T47D (cell line): ENCODE results near the gene CNTN4.

Experiments
- DNase-seq, 2 experiments: peaks; one replicate each; pipeline versions ENCODE4 v3.0.0 to v3.0.0-alpha.2; 2011 to 2012; ENCODE audit warnings: low read depth in 1 of 2, low spot score in 1 of 2
- JUND ChIP-seq: IDR thresholded peaks from 2 replicates; pipeline ENCODE4 v1.6.1; 2012; ENCODE audit warnings: low read depth
- in situ Hi-C: cut with HindIII; loops from 2 replicates; pipeline ENCODE4 v1.10.0; 2016; ENCODE audit warnings: low sequenced_read_pairs, low pct_unique_long_range_greater_than_20kb

The CNTN4 gene

DNA sequence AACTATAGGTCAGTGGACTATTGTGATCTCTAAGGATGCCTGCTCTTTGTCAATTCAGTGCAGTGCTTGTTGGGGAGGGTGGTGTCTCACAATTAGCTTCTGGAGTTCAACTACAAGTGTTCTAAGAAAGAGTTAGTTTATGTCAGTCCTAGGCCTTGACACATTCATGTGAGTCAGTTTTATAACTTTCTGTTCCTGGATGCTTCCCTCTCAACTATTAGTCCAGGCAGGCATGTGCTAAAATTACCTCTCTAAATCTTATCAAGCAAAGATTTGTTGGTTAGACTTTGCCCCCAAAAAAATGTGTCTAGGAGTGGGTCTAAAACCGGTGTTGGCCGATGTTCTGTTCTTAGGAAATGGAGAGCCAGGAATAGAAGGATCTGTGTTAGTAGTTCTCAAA is 633.2 kb downstream of the CNTN4 start:
- in situ Hi-C loops = no loop called here
- no peak for TF ChIP-seq JUND
- no peak for DNase-seq

DNA sequence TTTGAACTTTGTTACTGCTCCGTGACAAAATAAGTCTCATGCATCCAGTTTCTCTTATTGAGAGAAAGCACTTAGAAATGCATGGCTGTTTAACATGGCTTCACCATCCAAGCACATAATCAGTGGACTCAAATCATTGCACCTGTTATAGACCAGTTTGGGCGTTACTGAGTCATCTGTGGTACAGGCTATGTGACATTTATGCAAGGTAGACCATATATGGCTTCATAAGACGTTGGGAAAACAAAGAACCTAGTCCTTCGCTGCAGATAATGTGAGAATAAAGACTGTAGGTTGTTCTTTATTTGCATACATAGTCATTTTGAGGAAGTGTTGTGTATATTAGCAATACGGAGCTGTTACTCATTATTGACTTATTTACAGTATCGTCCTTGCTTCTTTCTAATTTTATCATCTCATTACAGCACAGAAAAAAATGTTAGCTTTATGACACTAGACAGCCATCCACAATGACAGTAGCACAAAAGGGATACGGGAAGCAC is 636.8 kb downstream of the CNTN4 start:
- in situ Hi-C loops = no loop called here
- TF ChIP-seq JUND = no peak
- DNase-seq = no peak

DNA sequence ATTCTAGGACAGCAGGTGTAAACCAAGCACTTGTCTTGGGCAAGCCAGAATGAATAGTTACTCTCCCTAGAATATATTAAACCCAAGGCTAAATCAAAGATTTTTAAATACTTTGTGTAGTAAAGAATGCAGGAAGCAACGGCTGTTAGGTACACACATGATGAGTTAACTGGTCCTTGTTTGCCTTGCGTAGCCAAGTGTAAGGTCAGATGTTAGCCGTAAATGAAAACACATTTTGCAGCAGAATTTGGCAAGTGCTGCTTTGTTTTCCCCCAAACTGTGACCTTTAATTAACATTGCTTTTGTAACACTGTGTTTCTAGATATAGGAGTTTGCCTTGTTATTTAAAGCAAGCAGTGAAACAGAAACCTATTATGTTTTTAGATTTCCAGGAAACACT is 642.9 kb downstream of the CNTN4 start:
- in situ Hi-C loops = no loop called here
- no peak for DNase-seq
- no peak for TF ChIP-seq JUND

DNA sequence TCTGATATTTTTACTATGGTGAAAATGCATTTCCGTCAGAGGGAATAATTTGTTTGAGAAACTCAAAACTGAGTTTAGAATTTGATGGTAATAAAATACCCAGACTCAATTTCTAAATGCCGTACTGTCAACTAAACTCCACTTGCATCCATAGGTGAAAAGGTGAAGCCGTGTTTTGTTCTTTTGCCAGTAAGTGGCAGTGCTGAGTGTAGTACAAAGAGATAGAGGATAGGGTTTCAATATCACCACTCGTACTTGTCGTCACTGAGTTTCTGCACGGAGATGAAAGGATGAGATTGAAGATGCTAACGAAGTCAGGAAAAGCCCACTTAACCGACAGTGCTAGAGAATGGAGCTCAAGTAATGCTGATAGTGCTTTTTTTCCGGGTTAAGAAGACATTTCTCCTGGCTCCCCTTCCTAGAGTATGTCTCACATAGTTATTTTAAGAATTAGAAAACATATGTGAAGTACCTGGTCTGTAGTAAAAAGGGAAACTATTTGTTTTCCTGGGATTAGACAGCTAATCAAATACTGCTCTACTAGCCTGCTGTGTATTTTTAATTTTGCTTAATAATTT is 666.4 kb downstream of the CNTN4 start:
- DNase-seq = no peak
- no peak for TF ChIP-seq JUND

DNA sequence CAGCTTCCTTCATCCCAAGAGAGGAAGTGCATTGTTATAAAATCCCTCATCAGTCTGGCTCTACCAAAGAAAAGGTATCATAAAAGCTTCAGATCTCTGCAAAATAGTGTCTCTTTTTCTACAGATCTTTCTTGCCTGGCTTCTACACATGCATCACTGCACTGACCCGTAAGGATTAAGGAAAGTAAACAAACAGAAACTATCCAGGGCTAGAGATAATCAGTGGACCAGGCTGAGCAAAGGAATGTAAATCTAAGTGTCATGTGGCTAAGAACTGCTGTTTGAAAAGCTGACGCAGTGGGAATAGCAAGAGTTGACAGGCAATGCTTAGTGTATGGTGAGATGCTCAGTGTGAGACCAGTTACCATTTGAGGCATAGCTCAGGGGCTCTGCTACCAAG is 671.8 kb downstream of the CNTN4 start:
- in situ Hi-C loops = no loop called here
- TF ChIP-seq JUND = no peak
- DNase-seq = no peak

More for the DNA sequence above, 666.4 kb downstream of the CNTN4 start:
- in situ Hi-C loops = no loop called here

DNA sequence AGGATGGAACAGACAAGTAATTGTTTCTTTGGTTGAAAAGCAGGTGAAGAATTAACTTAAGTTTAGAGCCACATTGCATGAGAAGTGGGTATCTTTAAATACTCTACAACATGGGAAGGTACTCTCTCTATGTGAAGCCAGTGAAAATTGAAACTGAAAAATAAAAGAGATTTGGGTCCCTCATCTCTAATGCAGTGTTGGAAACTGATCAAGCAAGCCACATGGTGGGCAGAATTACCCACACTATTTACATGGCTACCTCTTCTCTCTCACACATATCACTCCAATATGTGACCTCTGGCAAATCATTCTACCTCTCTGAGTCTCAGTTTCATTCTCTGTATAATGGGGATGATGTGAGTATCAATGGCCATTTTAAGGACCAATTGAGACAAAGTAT is 672.5 kb downstream of the CNTN4 start:
- DNase-seq = no peak
- TF ChIP-seq JUND = no peak
- in situ Hi-C loops = no loop called here

DNA sequence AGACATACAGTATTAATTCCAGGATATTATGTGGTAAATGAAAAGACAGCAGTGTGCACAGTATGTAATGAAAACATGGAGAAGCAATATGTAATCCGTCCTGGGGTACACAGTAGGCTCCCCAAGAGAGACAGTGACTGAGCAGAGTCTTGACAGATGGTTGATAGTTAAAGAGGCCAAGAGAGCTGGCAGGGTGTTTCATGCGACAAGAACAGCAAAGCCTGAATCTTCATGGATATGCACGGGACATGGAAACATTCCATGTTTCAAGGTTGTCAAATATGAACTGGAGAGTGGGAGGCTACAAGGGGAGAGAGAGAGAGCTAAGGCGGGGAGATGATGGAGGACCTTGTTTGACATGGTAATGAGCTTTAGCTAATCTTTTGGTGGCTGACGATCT is 673.1 kb downstream of the CNTN4 start:
- in situ Hi-C loops = no loop called here
- no peak for DNase-seq
- no peak for TF ChIP-seq JUND

DNA sequence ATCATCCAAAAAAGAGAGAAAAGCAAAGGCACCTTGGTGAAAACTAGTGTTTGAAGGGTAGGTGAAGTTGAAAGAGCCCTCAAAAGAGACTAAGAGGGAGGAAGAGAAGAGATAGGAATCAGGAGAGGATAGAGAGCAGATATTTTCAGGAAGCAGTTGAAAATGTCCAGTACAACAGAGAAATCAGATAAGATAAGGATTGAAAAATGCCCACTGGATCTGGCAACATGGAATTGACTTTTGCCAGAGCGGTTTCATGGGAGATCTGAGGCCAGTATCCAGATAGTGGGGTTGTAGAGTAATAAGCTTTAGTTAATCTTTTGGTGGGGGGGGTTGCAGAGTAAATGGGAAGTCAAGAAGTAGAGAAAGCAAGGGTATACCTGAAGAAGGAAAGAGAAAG is 674.1 kb downstream of the CNTN4 start:
- DNase-seq = no peak

DNA sequence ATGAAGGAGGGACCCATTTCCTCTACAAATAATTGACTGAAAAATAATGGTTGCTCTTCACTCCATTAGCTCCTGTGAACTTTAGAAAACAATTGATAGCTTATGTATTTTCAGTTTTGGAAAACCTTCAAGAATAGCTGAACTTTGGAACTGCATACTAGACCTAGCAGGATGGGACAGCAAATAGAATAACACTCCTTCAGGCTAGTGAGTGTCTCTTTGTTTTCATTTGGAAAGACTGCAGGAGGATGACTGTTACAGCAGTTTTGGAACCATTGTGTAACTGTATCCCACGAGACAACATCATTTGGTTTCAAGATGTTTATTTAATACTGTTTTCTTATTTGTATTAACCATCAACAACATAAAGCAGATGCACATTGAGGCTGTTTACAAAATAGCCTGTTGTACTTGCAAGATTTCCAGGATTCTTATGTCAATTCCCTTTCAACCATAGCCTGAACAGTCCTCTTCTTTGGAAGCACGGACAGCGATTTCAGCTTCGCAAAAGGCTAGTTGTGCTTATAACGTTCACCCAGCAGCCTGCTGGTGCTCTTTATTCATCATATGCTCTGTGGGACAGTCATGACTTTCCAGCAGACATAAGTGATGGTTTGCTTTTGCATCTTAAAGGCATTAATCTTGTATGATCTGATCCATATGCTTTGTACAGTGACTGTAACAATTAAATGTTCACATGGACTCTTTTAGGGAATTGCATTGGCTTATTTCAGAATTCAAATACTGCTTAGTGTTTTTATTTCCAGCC is 676.0 kb downstream of the CNTN4 start:
- no peak for DNase-seq
- no peak for TF ChIP-seq JUND
- in situ Hi-C loops = no loop called here

More for the DNA sequence above, 674.1 kb downstream of the CNTN4 start:
- no peak for TF ChIP-seq JUND
- in situ Hi-C loops = no loop called here

DNA sequence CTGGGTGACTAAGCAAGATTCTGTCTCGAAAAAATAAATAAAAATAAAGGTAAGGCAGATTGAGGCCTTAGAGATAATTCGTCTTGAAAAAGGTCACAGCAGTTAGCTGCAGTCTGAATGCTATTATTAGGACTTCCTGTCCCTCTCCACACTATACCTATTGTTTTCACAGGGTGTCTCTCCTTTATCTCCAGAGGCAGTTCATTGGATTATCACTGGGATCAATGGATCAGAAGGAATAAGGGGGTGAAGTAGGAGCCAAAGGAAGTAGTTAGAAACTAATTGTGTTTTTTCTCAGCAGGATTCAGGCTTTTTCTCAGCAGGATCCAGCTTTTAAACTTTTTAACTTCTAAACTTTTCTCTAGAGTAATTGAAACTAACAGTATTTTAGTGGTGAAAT is 684.6 kb downstream of the CNTN4 start:
- in situ Hi-C loops = no loop called here
- no peak for DNase-seq
- no peak for TF ChIP-seq JUND

DNA sequence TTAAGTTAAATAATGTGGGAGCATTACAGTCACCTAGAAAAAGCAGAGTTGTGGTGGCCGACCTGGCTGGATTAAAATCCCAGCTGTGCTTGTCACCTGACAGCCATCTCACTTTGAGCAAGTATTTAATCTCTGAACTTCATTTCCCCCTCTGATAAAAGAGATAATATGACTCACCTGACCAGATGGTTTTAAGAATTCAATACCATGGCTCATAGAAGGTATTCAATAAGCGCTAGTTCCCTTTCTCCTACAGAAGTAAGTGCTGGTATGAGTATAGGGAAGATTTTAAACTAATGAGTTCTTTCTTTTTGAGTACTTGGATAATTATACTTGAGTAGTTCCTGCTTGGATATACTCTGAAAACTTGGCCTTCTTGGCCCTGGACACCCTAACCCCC is 686.0 kb downstream of the CNTN4 start:
- in situ Hi-C loops = no loop called here
- DNase-seq = no peak
- no peak for TF ChIP-seq JUND

DNA sequence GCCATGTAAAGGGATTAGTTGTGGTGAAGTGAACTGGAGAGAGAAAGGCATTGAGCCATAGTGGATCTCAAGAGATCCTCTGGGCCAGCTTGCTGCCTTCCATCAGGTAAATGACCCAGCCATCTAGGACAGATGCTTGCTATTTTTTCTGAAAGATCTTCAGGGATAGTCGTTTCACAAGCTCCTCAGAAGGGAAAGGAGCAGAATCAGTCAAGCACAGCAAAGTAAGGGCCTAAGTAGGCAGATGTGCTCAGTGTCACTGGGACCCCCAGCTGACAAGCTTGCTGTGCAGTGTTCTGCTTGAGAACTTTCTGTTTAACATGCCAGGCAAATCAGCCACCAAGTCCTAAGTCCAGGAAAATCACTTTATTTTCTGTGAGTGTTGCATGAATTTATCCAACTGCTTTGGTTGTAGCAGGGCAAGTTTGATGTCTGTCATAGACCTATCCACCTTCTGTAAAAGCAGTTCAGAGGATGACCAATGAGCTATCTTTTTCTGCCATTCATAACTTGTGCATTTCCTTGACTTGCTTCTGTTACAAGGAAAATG is 691.7 kb downstream of the CNTN4 start:
- no peak for TF ChIP-seq JUND
- in situ Hi-C loops = no loop called here
- no peak for DNase-seq

DNA sequence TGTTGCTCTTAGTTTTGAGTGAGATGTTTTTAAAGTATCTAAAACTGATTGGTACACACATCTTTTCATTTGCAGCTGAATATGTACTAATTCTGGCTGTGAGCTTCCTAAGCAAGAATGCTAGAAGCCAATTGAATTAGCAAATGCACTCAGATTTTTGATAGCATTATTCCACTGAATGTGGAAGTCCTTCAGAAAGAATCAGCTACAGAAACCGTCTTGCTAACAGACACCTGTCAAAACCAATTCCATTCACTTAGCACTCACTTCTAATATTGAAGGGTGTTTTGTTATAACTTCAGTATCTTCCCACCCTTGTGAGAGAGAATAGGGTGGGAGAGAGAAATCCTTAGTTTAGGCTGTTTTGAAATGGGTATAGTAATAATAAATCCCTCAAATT is 693.8 kb downstream of the CNTN4 start:
- TF ChIP-seq JUND = no peak
- in situ Hi-C loops = no loop called here
- DNase-seq = no peak
